Sigmoid colon (tissue), 4 donors: Measurements from ENCODE around the gene NUTM2D.
"Not testable (repeated sequence)": the region's sequence is repeated elsewhere in the genome, so short reads cannot be mapped to it uniquely, and the experiment has no call there.

Experiments
- POLR2A ChIP-seq, 2 donors: fragments of 450-650 bp; IDR thresholded peaks; one replicate each; pipeline ENCODE4 v1.6.1; 2016; ENCODE audit warnings: antibody characterized with exemption in 2 of 2, mild to moderate bottlenecking in 2 of 2, moderate library complexity in 2 of 2
- POLR2AphosphoS5 ChIP-seq, 4 donors: sonication (generic); formaldehyde crosslinking; IDR thresholded peaks; one replicate each; pipeline ENCODE4 v1.6.1; 2017; ENCODE audit warnings: antibody characterized with exemption in 4 of 4
- TF ChIP-seq, protein P1 (sequence below), 4 experiments: fragments of 450-650 bp in 3 of 4; fragments of 200-600 bp in 1 of 4; IDR thresholded peaks; one replicate each; pipeline ENCODE4 v1.5.1; 2016 to 2019; ENCODE audit warnings: antibody characterized with exemption in 4 of 4, mild to moderate bottlenecking in 3 of 4, moderate library complexity in 2 of 4

DNA sequence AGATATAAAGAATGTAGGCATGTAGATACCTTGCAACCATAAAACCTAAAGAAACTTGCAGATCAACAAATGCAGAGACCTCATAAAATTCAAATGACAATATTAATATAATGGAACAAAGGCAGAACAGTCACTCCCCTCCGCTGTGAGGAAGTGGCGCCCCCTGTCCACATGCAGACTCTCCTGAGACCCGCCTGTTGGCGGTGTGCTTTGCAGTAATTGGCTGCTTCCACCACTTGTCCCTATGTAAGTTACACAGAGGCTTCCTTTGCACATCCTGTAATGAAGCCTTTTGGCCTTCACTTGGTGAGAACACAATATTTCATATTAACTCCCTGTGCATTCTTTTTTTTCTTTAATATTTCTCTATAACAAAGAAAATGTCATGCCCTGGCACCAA is 21.6 kb downstream of the NUTM2D start:
- TF ChIP-seq, protein P1, sequence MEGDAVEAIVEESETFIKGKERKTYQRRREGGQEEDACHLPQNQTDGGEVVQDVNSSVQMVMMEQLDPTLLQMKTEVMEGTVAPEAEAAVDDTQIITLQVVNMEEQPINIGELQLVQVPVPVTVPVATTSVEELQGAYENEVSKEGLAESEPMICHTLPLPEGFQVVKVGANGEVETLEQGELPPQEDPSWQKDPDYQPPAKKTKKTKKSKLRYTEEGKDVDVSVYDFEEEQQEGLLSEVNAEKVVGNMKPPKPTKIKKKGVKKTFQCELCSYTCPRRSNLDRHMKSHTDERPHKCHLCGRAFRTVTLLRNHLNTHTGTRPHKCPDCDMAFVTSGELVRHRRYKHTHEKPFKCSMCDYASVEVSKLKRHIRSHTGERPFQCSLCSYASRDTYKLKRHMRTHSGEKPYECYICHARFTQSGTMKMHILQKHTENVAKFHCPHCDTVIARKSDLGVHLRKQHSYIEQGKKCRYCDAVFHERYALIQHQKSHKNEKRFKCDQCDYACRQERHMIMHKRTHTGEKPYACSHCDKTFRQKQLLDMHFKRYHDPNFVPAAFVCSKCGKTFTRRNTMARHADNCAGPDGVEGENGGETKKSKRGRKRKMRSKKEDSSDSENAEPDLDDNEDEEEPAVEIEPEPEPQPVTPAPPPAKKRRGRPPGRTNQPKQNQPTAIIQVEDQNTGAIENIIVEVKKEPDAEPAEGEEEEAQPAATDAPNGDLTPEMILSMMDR (IDR thresholded peaks at IDR 0.05) = not testable (repeated sequence)
- not testable (repeated sequence) for TF ChIP-seq POLR2A, POLR2AphosphoS5 (IDR thresholded peaks at IDR 0.05)
